Measurements from ENCODE around the gene DLG2. TPM values are rescaled to one million over a fixed set of nuclear protein-coding genes. Genes with fewer than 3 reads are reported as not detected.

DLG2 gene
- total RNA-seq, 1 donor from 2014 or later, result 0.43 TPM

DNA sequence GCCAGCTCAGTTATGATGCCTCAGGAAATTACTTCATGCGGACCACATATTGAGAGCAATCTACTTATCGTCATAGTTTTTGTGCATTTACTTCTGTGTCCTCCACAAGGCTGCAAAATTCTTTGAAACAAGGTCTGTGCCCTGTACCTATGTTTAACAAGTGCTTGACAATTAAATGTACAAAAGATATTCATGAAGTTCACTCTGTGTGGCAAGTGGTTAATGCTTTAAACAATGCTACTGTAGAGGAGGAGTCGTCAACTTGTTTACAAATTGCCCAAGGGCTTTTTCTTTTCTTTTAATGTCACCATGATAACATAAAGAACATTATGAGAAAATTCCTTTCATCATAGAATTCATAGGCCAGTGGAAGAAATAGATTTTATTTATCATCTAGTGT lies 1469.5 kb downstream of the DLG2 start:
- H3K36me3 ChIP-seq, result no peaks in the 10 kb centered on the region
- no peak overlapping the region for H3K27ac ChIP-seq
- TF ChIP-seq, protein P1, sequence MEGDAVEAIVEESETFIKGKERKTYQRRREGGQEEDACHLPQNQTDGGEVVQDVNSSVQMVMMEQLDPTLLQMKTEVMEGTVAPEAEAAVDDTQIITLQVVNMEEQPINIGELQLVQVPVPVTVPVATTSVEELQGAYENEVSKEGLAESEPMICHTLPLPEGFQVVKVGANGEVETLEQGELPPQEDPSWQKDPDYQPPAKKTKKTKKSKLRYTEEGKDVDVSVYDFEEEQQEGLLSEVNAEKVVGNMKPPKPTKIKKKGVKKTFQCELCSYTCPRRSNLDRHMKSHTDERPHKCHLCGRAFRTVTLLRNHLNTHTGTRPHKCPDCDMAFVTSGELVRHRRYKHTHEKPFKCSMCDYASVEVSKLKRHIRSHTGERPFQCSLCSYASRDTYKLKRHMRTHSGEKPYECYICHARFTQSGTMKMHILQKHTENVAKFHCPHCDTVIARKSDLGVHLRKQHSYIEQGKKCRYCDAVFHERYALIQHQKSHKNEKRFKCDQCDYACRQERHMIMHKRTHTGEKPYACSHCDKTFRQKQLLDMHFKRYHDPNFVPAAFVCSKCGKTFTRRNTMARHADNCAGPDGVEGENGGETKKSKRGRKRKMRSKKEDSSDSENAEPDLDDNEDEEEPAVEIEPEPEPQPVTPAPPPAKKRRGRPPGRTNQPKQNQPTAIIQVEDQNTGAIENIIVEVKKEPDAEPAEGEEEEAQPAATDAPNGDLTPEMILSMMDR (IDR thresholded peaks at IDR 0.05), result no peak
- H3K27me3 ChIP-seq, result no peaks in the 10 kb centered on the region
- H3K4me1 ChIP-seq, result no peaks in the 10 kb centered on the region
- H3K4me3 ChIP-seq, result no peak overlapping the region
- no peak for DNase-seq (ENCODE audit: low spot score in 2 of 2)
- intact Hi-C loops (cut with DNase I), result no loop called here
- peaks cover 3 to 7% of the 10 kb centered on the region in 2 donors for H3K9me3 ChIP-seq

DNA sequence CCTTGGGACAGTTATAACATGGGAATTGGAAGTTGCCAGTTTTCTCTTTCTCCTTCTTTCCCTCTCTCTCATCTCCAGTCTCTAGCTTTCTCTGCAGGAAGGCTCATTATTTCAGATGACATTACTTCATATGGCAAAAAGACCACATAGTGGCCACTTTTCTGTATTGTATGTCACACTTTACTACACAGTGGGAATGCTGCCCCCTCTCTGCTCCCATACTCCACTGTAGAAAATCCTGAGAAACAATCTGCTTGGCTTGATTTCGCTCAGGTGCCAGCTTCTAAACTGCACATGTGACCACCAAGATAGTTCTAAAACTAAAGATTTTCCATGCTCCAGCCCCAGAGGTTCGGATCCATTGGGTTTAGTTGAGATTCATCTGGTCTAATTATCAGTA lies 1480.3 kb downstream of the DLG2 start:
- TF ChIP-seq, protein P1 (IDR thresholded peaks at IDR 0.05), result no peak
- no peaks in the 10 kb centered on the region for H3K36me3 ChIP-seq
- no peaks in the 10 kb centered on the region for H3K27me3 ChIP-seq
- H3K9me3 ChIP-seq, result no peaks in the 10 kb centered on the region
- H3K4me3 ChIP-seq, result no peak overlapping the region
- intact Hi-C loops (cut with DNase I), result no loop called here
- H3K4me1 ChIP-seq, result no peaks in the 10 kb centered on the region
- no peak overlapping the region for H3K27ac ChIP-seq
- DNase-seq (ENCODE audit: low spot score in 2 of 2), result no peak

DNA sequence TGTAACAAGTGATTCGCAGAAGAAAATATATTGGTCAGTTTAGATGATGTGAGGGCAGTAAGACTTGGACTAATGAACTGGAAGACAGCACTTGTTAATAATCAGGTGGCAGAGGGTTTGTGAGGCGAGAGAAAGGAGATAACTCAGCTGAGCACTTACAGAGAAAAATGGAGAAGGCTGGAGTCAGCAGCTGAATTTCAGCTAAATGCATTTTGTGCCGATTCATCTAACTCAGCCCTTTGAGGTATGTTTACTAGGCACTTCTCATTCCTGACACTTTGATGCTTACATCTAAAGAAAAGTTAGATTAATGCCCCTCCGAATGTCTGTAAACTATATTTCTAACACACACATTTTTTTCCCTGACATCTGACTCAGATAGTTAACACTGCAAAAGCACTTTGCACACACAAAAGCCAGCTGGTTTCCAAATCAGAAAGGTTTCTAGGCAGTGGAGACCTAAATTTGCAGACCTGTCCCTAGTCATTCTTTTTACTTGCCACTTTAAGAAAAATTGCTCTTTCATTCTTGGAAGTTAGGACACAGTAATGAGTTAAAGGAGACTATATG lies 1481.4 kb downstream of the DLG2 start:
- TF ChIP-seq, protein P1 (IDR thresholded peaks at IDR 0.05), result no peak

DNA sequence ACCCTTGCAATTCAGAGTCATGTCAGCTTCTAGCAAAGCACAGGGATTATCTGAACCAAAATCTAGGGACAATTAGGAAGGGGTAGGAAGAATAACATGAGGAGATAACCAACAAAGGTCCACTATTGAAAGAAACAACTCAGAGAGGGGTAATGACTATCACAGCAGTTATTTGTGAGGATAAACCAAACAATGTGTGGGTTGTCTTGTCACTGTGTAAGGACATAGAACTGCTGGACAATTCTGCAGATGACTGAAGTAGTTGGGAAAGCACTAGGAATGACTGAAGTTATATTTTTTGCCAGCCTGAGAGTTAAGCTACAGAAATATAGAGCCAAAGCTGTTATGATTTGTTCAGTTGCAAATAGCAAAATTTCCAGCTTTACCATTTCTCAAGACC lies 1482.6 kb downstream of the DLG2 start:
- Histone ChIP-seq H3K27me3 (no peaks in the 10 kb centered on the region), H3K36me3 (no peaks in the 10 kb centered on the region), H3K9me3 (no peaks in the 10 kb centered on the region), H3K27ac (no peak overlapping the region), H3K4me3 (no peak overlapping the region), H3K4me1 (no peaks in the 10 kb centered on the region)
- TF ChIP-seq, protein P1 (IDR thresholded peaks at IDR 0.05), result no peak
- intact Hi-C loops (cut with DNase I), result no loop called here
- DNase-seq (ENCODE audit: low spot score in 2 of 2), result no peak

More for the DNA sequence above, 1481.4 kb downstream of the DLG2 start:
- no peak overlapping the region for H3K27ac ChIP-seq
- H3K36me3 ChIP-seq, result no peaks in the 10 kb centered on the region
- no peaks in the 10 kb centered on the region for H3K4me1 ChIP-seq
- no peaks in the 10 kb centered on the region for H3K9me3 ChIP-seq
- no peak overlapping the region for H3K4me3 ChIP-seq
- H3K27me3 ChIP-seq, result no peaks in the 10 kb centered on the region
- intact Hi-C loops (cut with DNase I), result no loop called here
- DNase-seq (ENCODE audit: low spot score in 2 of 2), result no peak

DNA sequence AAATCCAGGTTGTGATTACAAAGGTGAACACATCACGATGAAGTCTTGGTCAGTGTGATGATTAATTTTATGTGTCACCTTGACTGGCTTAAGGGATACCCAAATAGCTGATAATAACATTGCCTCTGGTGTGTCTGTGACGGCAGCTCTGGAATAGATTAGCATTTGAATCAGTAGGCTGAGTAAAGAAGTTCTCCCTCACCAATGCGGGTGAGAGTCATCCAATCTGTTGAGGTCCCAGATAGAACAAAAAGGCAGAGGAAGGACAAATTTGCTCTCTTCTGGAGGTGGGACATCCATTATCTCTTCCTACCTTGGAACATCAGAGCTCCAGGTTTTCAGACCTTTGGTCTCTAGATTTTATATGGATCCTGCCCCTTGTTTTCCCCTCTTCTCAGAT lies 1484.7 kb downstream of the DLG2 start:
- Histone ChIP-seq H3K27ac (no peak overlapping the region), H3K4me1 (no peaks in the 10 kb centered on the region), H3K4me3 (no peak overlapping the region), H3K9me3 (no peaks in the 10 kb centered on the region), H3K27me3 (no peaks in the 10 kb centered on the region), H3K36me3 (no peaks in the 10 kb centered on the region)
- DNase-seq (ENCODE audit: low spot score in 2 of 2), result no peak
- TF ChIP-seq, protein P1 (IDR thresholded peaks at IDR 0.05), result no peak
- intact Hi-C loops (cut with DNase I), result no loop called here
